Left lung (tissue), 10 donors: ENCODE measurements around the gene UST. TPM values are rescaled to one million over a fixed set of nuclear protein-coding genes. Genes with fewer than 3 reads are reported as not detected.
"Not testable (repeated sequence)": the region's sequence is repeated elsewhere in the genome, so short reads cannot be mapped to it uniquely, and the experiment has no call there.

Experiments used
- ATAC-seq: fragments of 200-7000 bp; cut with Tn5 transposase; one replicate; pipeline ENCODE4 v1.9.1; 2020; ENCODE audit warnings: moderate library complexity
- DNase-seq, 4 donors: peaks; one replicate each; pipeline ENCODE4 v3.0.0-alpha.2; 2013 to 2020
- H3K27ac ChIP-seq, 2 donors: fragments of 200-600 bp; sonication (generic) in 1 of 2; one replicate each; pipeline versions ENCODE4 v1.5.0 to v1.8.0; 2020 to 2021
- H3K27me3 ChIP-seq, 2 donors: fragments of 200-600 bp; sonication (generic) in 1 of 2; one replicate each; pipeline versions ENCODE4 v1.5.0 to v1.8.0; 2020 to 2021
- H3K36me3 ChIP-seq, 2 donors: fragments of 200-600 bp; sonication (generic) in 1 of 2; one replicate each; pipeline versions ENCODE4 v1.5.0 to v1.8.0; 2020 to 2021
- H3K4me1 ChIP-seq, 2 donors: fragments of 200-600 bp; one replicate each; pipeline ENCODE4 v1.8.0; 2021
- H3K4me3 ChIP-seq, 2 donors: fragments of 200-600 bp; sonication (generic) in 1 of 2; one replicate each; pipeline versions ENCODE4 v1.5.0 to v1.8.0; 2020 to 2021; ENCODE audit warnings: mild to moderate bottlenecking in 1 of 2
- H3K9me3 ChIP-seq, 2 donors: fragments of 200-600 bp; sonication (generic) in 1 of 2; one replicate each; pipeline versions ENCODE4 v1.5.0 to v1.8.0; 2020 to 2021
- intact Hi-C, 2 donors: fragments of 100-400 bp; cut with DNase I; formaldehyde crosslinking; loops; one replicate each; pipeline versions ENCODE4 v1.11.2 to v1.14.2; 2022
- polyA plus RNA-seq, 6 donors: library from polyadenylated mRNA; unstranded; fragments of 120-200 nt; gene quantifications; one replicate each; pipeline ENCODE4 v1.2.1, GENCODE V29; 2013; ENCODE audit not compliant: insufficient read length in 6 of 6
- total RNA-seq, 2 donors: library from RNA; stranded (reverse); fragmentation: NEBNext Ultra II Directional; extraction: Animal tissue kit (Norgen Biotek cat#: 25700); gene quantifications; one replicate each; pipeline ENCODE4 v1.2.1, GENCODE V29; 2021
- TF ChIP-seq, protein P1 (sequence below), 2 donors: fragments of 200-600 bp; sonication (generic) in 1 of 2; IDR thresholded peaks; one replicate each; pipeline versions ENCODE4 v1.5.0 to v1.8.0; 2021; ENCODE audit warnings: antibody characterized with exemption in 2 of 2
- donor health status: DM: no; HTN: yes; CAD: no.
- donor health status: DM: no; HTN: no; CAD: no.

Gene UST
- total and polyA plus RNA-seq, 8 donors: 7.4 to 17.0 (median 9.5) TPM

DNA sequence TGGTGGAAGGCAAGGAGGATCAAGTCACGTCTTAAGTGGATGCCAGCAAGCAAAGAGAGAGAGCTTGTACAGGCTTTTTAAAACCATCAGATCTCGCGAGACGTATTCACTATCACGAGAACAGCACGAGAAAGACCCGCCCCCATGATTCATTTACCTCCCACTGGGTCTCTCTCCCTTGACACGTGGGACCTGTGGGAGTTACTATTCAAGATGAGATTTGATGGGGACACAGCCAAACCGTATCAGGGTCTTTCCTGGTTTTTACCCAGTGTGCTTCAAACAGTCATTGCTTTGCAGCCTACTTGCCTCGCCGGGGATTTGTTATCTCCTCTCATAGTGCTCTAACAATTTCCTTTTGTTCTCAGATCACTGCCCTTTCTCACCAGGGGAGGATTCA is 108.2 kb downstream of the UST start:
- no peaks in the 10 kb centered on the region for H3K4me1 ChIP-seq
- H3K4me3 ChIP-seq: no peak overlapping the region
- ATAC-seq (no peak), DNase-seq (no peak)
- TF ChIP-seq, protein P1, sequence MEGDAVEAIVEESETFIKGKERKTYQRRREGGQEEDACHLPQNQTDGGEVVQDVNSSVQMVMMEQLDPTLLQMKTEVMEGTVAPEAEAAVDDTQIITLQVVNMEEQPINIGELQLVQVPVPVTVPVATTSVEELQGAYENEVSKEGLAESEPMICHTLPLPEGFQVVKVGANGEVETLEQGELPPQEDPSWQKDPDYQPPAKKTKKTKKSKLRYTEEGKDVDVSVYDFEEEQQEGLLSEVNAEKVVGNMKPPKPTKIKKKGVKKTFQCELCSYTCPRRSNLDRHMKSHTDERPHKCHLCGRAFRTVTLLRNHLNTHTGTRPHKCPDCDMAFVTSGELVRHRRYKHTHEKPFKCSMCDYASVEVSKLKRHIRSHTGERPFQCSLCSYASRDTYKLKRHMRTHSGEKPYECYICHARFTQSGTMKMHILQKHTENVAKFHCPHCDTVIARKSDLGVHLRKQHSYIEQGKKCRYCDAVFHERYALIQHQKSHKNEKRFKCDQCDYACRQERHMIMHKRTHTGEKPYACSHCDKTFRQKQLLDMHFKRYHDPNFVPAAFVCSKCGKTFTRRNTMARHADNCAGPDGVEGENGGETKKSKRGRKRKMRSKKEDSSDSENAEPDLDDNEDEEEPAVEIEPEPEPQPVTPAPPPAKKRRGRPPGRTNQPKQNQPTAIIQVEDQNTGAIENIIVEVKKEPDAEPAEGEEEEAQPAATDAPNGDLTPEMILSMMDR (IDR thresholded peaks at IDR 0.05): no peak
- intact Hi-C loops: no loop called here
- no peaks in the 10 kb centered on the region for H3K9me3 ChIP-seq
- no peak overlapping the region for H3K27ac ChIP-seq
- no peaks in the 10 kb centered on the region for H3K36me3 ChIP-seq
- no peaks in the 10 kb centered on the region for H3K27me3 ChIP-seq

DNA sequence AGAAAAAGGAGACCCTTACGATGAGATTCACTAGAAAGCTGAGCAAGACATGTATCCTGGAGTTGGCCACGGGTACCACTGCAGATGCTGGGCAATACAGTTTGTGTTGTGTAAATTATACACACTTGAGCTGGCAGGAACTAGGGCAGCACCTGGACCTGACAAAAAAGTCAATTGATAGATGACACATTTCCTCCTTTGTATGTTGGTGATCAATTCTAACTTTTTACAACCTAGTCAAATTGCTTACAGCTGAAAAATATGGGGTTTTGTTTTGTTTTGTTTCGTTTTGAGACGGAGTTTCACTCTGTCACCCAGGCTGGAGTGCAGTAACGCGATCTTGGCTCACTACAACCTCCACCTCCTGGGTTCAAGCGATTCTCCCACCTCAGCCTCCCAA is 108.9 kb downstream of the UST start:
- Histone ChIP-seq H3K27ac (no peak overlapping the region), H3K9me3 (no peaks in the 10 kb centered on the region), H3K27me3 (no peaks in the 10 kb centered on the region), H3K4me3 (no peak overlapping the region), H3K4me1 (no peaks in the 10 kb centered on the region), H3K36me3 (no peaks in the 10 kb centered on the region)
- intact Hi-C loops: no loop called here
- DNase-seq (no peak), ATAC-seq (no peak)
- TF ChIP-seq, protein P1 (IDR thresholded peaks at IDR 0.05): no peak

DNA sequence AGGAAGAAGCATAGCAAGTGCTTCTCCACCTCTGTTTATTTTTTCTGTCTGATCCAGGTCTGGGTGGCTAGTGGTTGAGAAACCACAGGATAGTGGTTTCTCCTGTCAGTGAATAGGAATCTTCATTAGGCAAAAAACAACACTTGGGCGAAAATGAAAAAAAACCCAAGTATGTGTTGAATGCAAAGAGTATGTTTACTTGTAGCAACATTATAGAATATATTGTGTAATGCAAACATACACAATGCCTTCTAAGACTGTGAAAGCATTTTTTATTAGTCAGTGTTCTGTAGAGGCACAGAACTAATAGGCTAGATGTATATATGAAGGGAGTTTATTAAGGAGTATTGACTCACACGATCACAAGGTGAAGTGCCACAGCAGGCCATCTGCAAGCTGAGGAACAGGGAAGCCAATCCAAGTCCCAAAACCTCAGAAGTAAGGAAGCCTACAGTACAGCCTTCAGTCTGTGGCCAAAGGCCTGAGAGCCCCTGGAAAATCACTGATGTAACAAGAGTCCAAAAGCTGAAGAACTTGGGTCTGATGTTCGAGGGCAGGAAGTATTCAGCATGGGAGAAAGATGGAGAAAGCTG is 111.1 kb downstream of the UST start:
- intact Hi-C loops: no loop called here
- Histone ChIP-seq H3K27me3 (no peaks in the 10 kb centered on the region), H3K9me3 (no peaks in the 10 kb centered on the region), H3K4me1 (no peaks in the 10 kb centered on the region), H3K36me3 (no peaks in the 10 kb centered on the region), H3K27ac (no peak overlapping the region), H3K4me3 (no peak overlapping the region)
- no peak for ATAC-seq
- TF ChIP-seq, protein P1 (IDR thresholded peaks at IDR 0.05): no peak
- no peak for DNase-seq

DNA sequence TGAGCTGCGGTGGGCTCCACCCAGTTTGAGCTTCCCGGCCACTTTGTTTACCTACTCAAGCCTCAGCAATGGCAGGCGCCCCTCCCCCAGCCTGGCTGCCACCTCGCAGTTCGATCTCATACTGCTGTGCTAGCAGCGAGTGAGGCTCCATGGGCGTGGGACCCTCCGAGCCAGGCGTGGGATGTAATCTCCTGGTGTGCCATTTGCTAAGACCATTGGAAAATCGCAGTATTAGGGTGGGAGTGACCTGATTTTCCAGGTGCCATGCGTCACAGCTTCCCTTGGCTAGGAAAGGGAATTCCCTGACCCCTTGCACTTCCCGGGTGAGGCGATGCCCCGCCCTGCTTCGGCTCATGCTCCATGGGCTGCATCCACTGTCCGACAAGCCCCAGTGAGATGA is 117.3 kb downstream of the UST start:
- ATAC-seq, H3K4me1 ChIP-seq, intact Hi-C loops, H3K27me3 ChIP-seq, H3K27ac ChIP-seq, H3K9me3 ChIP-seq, DNase-seq, H3K4me3 ChIP-seq, H3K36me3 ChIP-seq: not testable (repeated sequence)

DNA sequence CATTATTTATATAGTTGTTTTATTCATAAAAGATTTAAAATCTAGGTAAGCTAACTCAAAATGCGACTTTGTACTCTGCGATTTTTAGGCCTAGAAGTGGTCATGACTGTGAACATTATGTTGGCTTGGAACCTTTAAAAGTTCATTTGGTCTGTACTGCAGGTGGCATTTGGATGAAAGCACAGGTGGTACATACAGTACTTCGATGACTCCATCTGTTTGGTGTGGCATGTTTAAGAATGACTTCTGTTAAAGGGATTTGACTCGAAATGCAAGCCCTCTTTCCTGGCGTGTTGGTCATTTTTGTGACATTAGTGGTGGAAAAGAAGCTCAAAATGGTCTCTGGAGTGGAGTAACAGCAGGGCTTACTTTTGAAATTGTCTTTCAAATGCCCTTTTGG is 118.1 kb downstream of the UST start:
- Histone ChIP-seq H3K27ac (no peak overlapping the region), H3K9me3 (no peaks in the 10 kb centered on the region), H3K4me3 (no peak overlapping the region), H3K36me3 (no peaks in the 10 kb centered on the region), H3K4me1 (no peaks in the 10 kb centered on the region), H3K27me3 (no peaks in the 10 kb centered on the region)
- DNase-seq (no peak), ATAC-seq (no peak)
- intact Hi-C loops: no loop called here
- TF ChIP-seq, protein P1 (IDR thresholded peaks at IDR 0.05): no peak

DNA sequence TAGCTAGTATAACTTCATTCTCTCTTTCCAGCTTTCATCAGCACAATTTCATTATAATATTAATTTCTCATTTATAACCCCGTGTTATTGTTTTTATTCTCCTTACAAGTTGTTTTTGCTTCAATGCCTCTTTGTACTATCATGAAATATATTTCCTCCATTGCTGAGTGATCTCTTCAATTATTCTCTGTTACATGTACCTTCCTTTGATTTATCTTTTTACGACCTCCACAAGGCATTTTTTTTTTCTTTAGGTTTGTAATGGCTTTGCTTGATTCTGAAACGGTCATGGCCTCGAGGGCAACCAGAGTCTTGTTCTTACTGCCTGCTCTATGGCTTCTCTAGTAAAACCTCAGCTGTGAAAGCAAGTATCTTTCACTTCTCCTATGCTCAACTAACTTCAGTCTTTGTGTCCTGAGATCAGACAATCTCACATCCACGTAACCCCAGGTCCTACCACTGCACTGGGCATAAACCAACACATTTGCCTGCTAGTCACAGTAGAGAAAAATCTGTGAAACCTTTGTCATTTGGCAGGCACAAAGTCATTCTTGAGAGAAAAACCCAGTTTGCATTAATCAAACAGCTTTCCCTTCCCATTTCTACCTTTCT is 119.9 kb downstream of the UST start:
- ATAC-seq: no peak
- Histone ChIP-seq H3K4me3 (no peak overlapping the region), H3K27ac (no peak overlapping the region), H3K4me1 (no peaks in the 10 kb centered on the region), H3K36me3 (no peaks in the 10 kb centered on the region), H3K9me3 (no peaks in the 10 kb centered on the region), H3K27me3 (no peaks in the 10 kb centered on the region)
- intact Hi-C loops: no loop called here
- DNase-seq: no peak
- TF ChIP-seq, protein P1 (IDR thresholded peaks at IDR 0.05): no peak
